DND-41 (cell line): ENCODE measurements around the gene ULBP2.

Source experiments
- EZH2 ChIP-seq: IDR thresholded peaks from 3 replicates; pipeline ENCODE4 v1.6.1; 2012; ENCODE audit warnings: borderline replicate concordance, low read depth, mild to moderate bottlenecking, moderate library complexity, low read length, inconsistent platforms; ENCODE audit not compliant: severe bottlenecking
- TF ChIP-seq, protein P1 (sequence below): IDR thresholded peaks from 2 replicates; pipeline ENCODE4 v1.5.1; 2012; ENCODE audit warnings: borderline replicate concordance, low read length, moderate library complexity, mild to moderate bottlenecking; ENCODE audit not compliant: poor library complexity, severe bottlenecking; ENCODE audit errors: extremely low read depth

DNA sequence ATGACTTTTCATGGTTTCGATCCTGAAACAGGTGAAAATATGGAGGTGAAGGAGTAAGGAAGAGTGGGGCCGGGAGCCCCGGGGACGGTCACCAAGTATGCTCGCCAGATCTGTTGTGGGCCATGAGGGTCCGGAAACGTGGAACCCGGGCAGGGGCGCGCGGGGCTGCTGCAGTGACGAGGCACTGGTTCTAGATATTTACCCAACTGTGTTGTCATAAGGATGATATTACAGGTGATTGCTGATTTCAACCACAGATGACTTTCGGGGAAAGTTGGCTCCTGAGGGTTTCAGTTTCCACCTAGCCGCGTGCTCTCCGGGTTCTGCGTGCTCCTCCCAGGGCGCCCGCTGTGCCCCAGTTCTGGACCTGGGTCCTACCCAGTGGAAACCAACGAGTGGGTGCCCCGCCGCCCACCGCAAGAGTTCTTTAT, 31.1 kb upstream of the ULBP2 start:
- TF ChIP-seq, protein P1, sequence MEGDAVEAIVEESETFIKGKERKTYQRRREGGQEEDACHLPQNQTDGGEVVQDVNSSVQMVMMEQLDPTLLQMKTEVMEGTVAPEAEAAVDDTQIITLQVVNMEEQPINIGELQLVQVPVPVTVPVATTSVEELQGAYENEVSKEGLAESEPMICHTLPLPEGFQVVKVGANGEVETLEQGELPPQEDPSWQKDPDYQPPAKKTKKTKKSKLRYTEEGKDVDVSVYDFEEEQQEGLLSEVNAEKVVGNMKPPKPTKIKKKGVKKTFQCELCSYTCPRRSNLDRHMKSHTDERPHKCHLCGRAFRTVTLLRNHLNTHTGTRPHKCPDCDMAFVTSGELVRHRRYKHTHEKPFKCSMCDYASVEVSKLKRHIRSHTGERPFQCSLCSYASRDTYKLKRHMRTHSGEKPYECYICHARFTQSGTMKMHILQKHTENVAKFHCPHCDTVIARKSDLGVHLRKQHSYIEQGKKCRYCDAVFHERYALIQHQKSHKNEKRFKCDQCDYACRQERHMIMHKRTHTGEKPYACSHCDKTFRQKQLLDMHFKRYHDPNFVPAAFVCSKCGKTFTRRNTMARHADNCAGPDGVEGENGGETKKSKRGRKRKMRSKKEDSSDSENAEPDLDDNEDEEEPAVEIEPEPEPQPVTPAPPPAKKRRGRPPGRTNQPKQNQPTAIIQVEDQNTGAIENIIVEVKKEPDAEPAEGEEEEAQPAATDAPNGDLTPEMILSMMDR, result no peak
- no peak for TF ChIP-seq EZH2
